GM12874 (cell line): ENCODE measurements around the gene IFNAR2.

ENCODE experiments used
- TF ChIP-seq, protein P1 (sequence below): IDR thresholded peaks from 2 replicates; pipeline ENCODE4 v1.5.1; 2011; ENCODE audit warnings: low read depth, mild to moderate bottlenecking, control low read depth, low read length, moderate library complexity; ENCODE audit not compliant: insufficient read depth

Gene IFNAR2

GRCh38 chr21:33217138-33217520, 12.6 kb upstream of the IFNAR2 start:
- TF ChIP-seq, protein P1, sequence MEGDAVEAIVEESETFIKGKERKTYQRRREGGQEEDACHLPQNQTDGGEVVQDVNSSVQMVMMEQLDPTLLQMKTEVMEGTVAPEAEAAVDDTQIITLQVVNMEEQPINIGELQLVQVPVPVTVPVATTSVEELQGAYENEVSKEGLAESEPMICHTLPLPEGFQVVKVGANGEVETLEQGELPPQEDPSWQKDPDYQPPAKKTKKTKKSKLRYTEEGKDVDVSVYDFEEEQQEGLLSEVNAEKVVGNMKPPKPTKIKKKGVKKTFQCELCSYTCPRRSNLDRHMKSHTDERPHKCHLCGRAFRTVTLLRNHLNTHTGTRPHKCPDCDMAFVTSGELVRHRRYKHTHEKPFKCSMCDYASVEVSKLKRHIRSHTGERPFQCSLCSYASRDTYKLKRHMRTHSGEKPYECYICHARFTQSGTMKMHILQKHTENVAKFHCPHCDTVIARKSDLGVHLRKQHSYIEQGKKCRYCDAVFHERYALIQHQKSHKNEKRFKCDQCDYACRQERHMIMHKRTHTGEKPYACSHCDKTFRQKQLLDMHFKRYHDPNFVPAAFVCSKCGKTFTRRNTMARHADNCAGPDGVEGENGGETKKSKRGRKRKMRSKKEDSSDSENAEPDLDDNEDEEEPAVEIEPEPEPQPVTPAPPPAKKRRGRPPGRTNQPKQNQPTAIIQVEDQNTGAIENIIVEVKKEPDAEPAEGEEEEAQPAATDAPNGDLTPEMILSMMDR: no peak

DNA sequence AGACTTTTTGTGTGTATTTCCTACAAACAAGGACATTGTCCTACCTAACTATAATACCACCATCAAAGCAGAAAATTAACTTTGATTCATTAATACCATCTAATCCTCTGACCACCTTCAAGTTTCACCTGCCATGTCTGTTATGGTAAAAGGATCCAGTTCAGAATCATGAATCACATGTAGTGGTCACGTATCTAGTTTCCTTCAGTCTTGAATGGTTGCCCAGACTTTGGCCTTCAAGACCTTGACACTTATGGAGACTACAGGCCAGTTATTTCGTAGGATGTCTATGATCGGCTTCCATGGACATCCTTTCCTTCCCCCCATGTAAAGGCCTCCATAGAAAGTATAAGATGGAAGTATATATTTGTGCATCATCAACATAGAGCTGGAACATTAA, 10.4 kb upstream of the IFNAR2 start:
- TF ChIP-seq, protein P1: no peak

DNA sequence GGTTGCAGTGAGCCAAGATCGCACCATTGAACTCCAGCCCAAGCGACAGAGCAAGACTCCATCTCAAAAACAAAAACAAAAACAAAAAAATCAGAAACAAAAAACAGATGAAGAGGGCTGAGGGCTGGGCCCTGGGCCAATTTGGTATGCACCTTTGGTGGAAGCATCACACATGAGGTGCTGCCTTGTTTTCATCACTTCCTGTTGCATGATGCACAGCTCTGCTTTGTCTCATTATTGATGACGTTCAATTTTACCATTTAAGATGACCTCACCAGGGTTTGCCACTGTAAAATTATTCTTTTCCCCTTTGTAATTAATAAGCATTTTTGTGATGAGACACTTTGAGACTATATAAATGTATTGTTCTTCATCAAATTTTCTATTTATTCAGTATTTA, 9.8 kb upstream of the IFNAR2 start:
- TF ChIP-seq, protein P1: no peak

DNA sequence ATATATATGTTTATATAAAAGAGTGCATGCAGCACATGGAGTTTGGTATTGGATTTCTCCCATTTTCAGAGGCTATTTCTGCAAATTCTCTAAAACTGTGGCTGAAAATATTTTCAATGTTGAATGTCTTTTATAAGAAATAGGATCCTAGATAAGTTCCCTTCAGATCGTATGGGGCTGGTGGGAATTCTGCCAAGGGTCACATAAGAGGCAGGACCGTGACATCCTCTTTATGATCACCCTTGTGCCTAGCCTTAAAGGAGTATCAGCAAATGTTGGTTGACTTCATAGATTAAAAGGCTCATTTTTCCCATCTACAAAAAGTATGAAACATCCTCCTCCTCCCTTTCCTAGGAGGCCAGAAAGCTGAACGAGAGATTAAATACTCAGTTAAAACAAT, 1.3 kb upstream of the IFNAR2 start:
- TF ChIP-seq, protein P1: no peak

GRCh38 chr21:33229099-33229783, 497 bp upstream of the IFNAR2 start:
- TF ChIP-seq, protein P1: no peak

DNA sequence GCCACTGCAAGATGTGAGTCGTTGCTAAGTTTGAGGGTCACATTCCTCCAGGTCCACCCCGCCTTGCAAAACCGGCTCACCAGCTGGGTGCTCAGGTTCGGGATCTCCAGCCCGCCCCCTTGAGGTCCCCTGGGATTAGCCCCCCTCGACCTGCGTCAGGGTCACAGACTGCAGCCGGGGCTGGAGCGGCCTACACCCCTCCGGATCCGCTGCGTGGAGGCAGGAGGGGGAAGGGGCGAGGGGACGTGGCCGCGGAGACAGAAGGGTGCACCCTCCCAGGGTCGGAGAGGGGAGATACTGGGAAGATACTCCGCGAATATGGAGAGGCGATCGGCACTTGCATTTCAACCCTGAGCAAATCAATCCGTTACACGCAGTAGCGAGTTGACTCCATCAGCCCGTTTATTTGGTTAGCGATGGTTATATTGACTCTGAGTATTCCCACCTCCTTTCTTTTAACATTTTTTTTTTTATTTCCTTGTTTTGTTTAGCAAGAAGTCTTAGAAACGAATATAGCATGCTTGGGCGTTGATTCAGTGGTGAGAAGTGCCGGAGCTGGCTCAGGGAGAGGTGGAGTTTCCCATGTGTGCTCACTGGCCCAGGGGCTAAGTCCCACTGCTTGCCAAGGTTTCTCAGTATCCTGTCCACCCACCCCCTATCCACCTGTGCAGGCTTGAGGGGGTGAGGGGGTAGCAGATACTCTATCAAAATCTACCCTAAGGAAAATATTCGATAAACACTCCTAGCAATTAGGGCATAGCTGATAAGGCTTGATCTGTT, 997 bp downstream of the IFNAR2 start:
- TF ChIP-seq, protein P1: peak; percentile 11; the same call in 1 of the 2 replicates

DNA sequence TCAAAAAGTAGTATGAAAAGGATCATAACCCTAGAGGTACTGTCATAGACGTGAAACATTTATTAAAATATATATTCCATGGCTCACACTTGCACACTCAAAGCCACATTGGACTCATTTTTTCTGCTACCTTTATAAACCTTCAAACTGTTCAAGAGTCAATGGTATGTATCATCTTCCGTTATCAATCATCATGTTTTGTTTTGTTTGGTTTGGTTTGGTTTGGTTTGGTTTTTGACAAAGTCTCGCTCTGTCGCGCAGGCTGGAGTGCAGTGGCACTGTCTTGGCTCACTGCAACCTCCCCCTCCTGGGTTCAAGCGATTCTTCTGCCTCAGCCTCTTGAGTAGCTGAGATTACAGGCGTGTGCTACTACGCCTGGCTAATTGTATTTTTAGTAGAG, 1.8 kb downstream of the IFNAR2 start:
- TF ChIP-seq, protein P1: no peak
